GM11168 (cell line): Measurements from ENCODE around the gene ZRANB2.

Experiments
- in situ Hi-C: fragments of 300-500 bp; cut with MboI; formaldehyde crosslinking; loops from one replicate; pipeline ENCODE4 v1.12.0; 2022; ENCODE audit warnings: low sequenced_read_pairs; ENCODE audit not compliant: unreplicated experiment

The ZRANB2 gene

GRCh38 chr1:71037066-71037465, 43.8 kb downstream of the ZRANB2 start:
- in situ Hi-C loops: loop anchor here (10.0 kb wide), 1 partner anchor 342 kb away; no protein-coding TSS in a partner anchor

- in situ Hi-C loops: loop anchor here (10.0 kb wide), 1 partner anchor 338 kb away; no protein-coding TSS in a partner anchor
Measured at GRCh38 chr1:71033136-71033535, 47.7 kb downstream of the ZRANB2 start.

GRCh38 chr1:71031426-71031825, 49.4 kb downstream of the ZRANB2 start:
- in situ Hi-C loops: loop anchor here (10.0 kb wide), 1 partner anchor 337 kb away; no protein-coding TSS in a partner anchor

GRCh38 chr1:71030026-71030425, 50.8 kb downstream of the ZRANB2 start:
- in situ Hi-C loops: loop anchor here (10.0 kb wide), 1 partner anchor 335 kb away; no protein-coding TSS in a partner anchor

GRCh38 chr1:71028981-71029380, 51.9 kb downstream of the ZRANB2 start:
- in situ Hi-C loops: no loop called here

- in situ Hi-C loops: no loop called here
Measured at GRCh38 chr1:71027991-71028390, 52.8 kb downstream of the ZRANB2 start.

GRCh38 chr1:71026093-71026492, 54.7 kb downstream of the ZRANB2 start:
- in situ Hi-C loops: no loop called here

- in situ Hi-C loops: no loop called here
Measured at GRCh38 chr1:71023515-71023914, 57.3 kb downstream of the ZRANB2 start.

GRCh38 chr1:71019233-71019969, 61.4 kb downstream of the ZRANB2 start:
- in situ Hi-C loops: no loop called here

GRCh38 chr1:71018791-71019190, 62.0 kb downstream of the ZRANB2 start:
- in situ Hi-C loops: no loop called here

GRCh38 chr1:71015745-71016144, 65.1 kb downstream of the ZRANB2 start:
- in situ Hi-C loops: no loop called here

GRCh38 chr1:71014178-71014579, 66.7 kb downstream of the ZRANB2 start:
- in situ Hi-C loops: no loop called here
